GM12878 (cell line): ENCODE data around the gene BCR. TPM values are rescaled to one million over a fixed set of nuclear protein-coding genes. Genes with fewer than 3 reads are reported as not detected.

Experiments
- ATAC-seq: fragments of 200-7000 bp; cut with Tn5 transposase; 3 replicates; pipeline ENCODE4 v1.9.1; 2020; ENCODE audit warnings: mild to moderate bottlenecking, moderate library complexity
- BruUV-seq: library from RNA; stranded (reverse); fragments of 400-500 nt; replicated peaks from 2 replicates; lab custom pipeline; 2021; lab: Mats Ljungman, UMichigan
- CTCF ChIA-PET: fragments of 300-600 bp; sonication (Branson Sonifier 250); formaldehyde crosslinking; extraction: SDS; loops from one replicate; lab custom pipeline; 2021; ENCODE audit warnings: inconsistent platforms; lab: Yijun Ruan, JAX
- POLR2A ChIA-PET: fragments of 350-600 bp; formaldehyde crosslinking; extraction: SDS; loops from one replicate; lab custom pipeline; 2021; ENCODE audit warnings: inconsistent platforms; lab: Charles Lee
- RAD21 ChIA-PET: fragments of 300-600 bp; sonication (Branson Sonifier 250); formaldehyde crosslinking; loops from one replicate; lab custom pipeline; 2023; ENCODE audit warnings: antibody characterized with exemption; ENCODE audit not compliant: unreplicated experiment; lab: Charles Lee
- SMC1A ChIA-PET: fragments of 300-600 bp; sonication (Branson Sonifier 250); formaldehyde crosslinking; loops from one replicate; lab custom pipeline; 2023; ENCODE audit not compliant: unreplicated experiment, uncharacterized antibody; lab: Charles Lee
- DNase-seq: peaks from one replicate; pipeline ENCODE4 v3.0.0-alpha.2; 2011; ENCODE audit warnings: low read depth, low spot score
- FAIRE-seq: peaks from 3 replicates; lab custom pipeline; 2011; peaks lifted over from hg19 to GRCh38; lab: Jason Lieb, UNC
- H2AFZ ChIP-seq: 2 replicates; pipeline ENCODE4 v1.6.0; 2011; ENCODE audit warnings: low read depth, low read length, control low read depth; ENCODE audit not compliant: control insufficient read depth
- H3K27ac ChIP-seq: 2 replicates; pipeline ENCODE4 v1.5.1; 2011; ENCODE audit warnings: control low read depth; ENCODE audit not compliant: control insufficient read depth, insufficient read depth
- H3K27me3 ChIP-seq, 2 experiments: replicated peaks in 1 of 2; 2 replicates each; pipeline versions ENCODE4 v1.6.0 to v1.6.1; 2011; ENCODE audit warnings: low read length in 1 of 2; ENCODE audit not compliant: control insufficient read depth in 2 of 2, insufficient read depth in 2 of 2
- H3K36me3 ChIP-seq, 2 experiments: 2 replicates each; pipeline ENCODE4 v1.5.1; 2011; ENCODE audit warnings: low read length in 1 of 2; ENCODE audit not compliant: control insufficient read depth in 2 of 2, insufficient read depth in 2 of 2
- H3K4me1 ChIP-seq: 2 replicates; pipeline ENCODE4 v1.6.1; 2011; ENCODE audit warnings: mild to moderate bottlenecking, low read length, moderate library complexity, mixed read lengths; ENCODE audit not compliant: control insufficient read depth, insufficient read depth
- H3K4me2 ChIP-seq: 2 replicates; pipeline ENCODE4 v1.6.0; 2011; ENCODE audit warnings: control low read depth; ENCODE audit not compliant: control insufficient read depth, insufficient read depth
- H3K4me3 ChIP-seq: fragments of 200-600 bp; sonication (generic); 2 replicates; pipeline ENCODE4 v1.5.1; 2016
- H3K79me2 ChIP-seq: 2 replicates; pipeline ENCODE4 v1.6.0; 2011; ENCODE audit warnings: low read length; ENCODE audit not compliant: control insufficient read depth, insufficient read depth
- H3K9ac ChIP-seq: 2 replicates; pipeline ENCODE4 v1.8.0; 2011; ENCODE audit warnings: low read length, control low read depth, mixed read lengths; ENCODE audit not compliant: control insufficient read depth, insufficient read depth
- H3K9me3 ChIP-seq: replicated peaks from 3 replicates; pipeline ENCODE4 v1.5.1; 2011; ENCODE audit warnings: mild to moderate bottlenecking, low read length; ENCODE audit not compliant: control insufficient read depth, insufficient read depth
- H4K20me1 ChIP-seq: 2 replicates; pipeline ENCODE4 v1.6.0; 2011; ENCODE audit not compliant: control insufficient read depth, insufficient read depth
- BCLAF1 ChIP-seq: fragments of 450-650 bp; IDR thresholded peaks from 2 replicates; pipeline ENCODE4 v1.6.1; 2017; ENCODE audit warnings: antibody characterized with exemption, mild to moderate bottlenecking, moderate library complexity
- E2F4 ChIP-seq: IDR thresholded peaks from 2 replicates; pipeline ENCODE4 v1.6.1; 2012; ENCODE audit warnings: low read depth, low read length, improper control_type of control experiment
- HSF1 ChIP-seq: fragments of 150-350 bp; IDR thresholded peaks from 2 replicates; pipeline ENCODE4 v1.6.1; 2014; ENCODE audit warnings: mild to moderate bottlenecking, low read depth, low read length
- MEF2B ChIP-seq: fragments of 450-650 bp; IDR thresholded peaks from 2 replicates; pipeline ENCODE4 v1.6.1; 2018; ENCODE audit warnings: mild to moderate bottlenecking, moderate library complexity; ENCODE audit not compliant: partially characterized antibody, poor library complexity, severe bottlenecking
- MTA2 ChIP-seq: fragments of 450-650 bp; IDR thresholded peaks from 2 replicates; pipeline ENCODE4 v1.6.1; 2016; ENCODE audit warnings: low read depth, mild to moderate bottlenecking, moderate library complexity
- PML ChIP-seq: IDR thresholded peaks from 2 replicates; pipeline ENCODE4 v1.6.1; 2012; ENCODE audit warnings: low read length, inconsistent platforms
- WGBS: methylation state at CpG from one replicate; pipeline ENCODE4 v1.1.6; 2016; ENCODE audit warnings: low lambda C conversion rate; ENCODE audit not compliant: insufficient replicate concordance, insufficient coverage; ENCODE audit errors: missing lambda C conversion rate; 5-methylcytosine and 5-hydroxymethylcytosine counted together
- in situ Hi-C: fragments of 300-500 bp; cut with MboI; formaldehyde crosslinking; loops from 9 replicates; pipeline ENCODE4 v1.14.3; 2018; ENCODE audit warnings: mixed read lengths
- intact Hi-C: fragments of 100-400 bp; cut with micrococcal nuclease; formaldehyde crosslinking; loops from one replicate; pipeline ENCODE4 v1.14.2; 2022; ENCODE audit not compliant: unreplicated experiment
- polyA plus RNA-seq, 11 experiments: library from polyadenylated mRNA; depleted of rRNA in 4 of 11; unstranded in 6 of 11; stranded (reverse) in 5 of 11; fragments of >200 nt; fragmentation: Nextera tagmentation in 4 of 11; fragmentation: Illumina TruSeq in 1 of 11; extraction: Ambion mirVana in 4 of 11; extraction: Trizol in 1 of 11; gene quantifications; 1 replicate in 1 of 11; 2 replicates in 10 of 11; pipeline versions ENCODE4 v1.2.1 to v1.2.3, GENCODE V29; 2011 to 2016; ENCODE audit warnings: inconsistent platforms in 2 of 11, missing spikeins in 2 of 11, low read depth in 1 of 11
- total RNA-seq, 4 experiments: library from RNA; depleted of rRNA in 3 of 4; stranded (reverse); fragments of >200 nt in 3 of 4; fragmentation: Illumina TruSeq in 1 of 4; extraction: Trizol in 1 of 4; gene quantifications; 2 replicates each; pipeline versions ENCODE4 v1.2.1 to v1.2.3, GENCODE V29; 2013 to 2021
- TF ChIP-seq, protein P1 (sequence below): IDR thresholded peaks from 2 replicates; pipeline ENCODE4 v1.6.1; 2012; ENCODE audit warnings: low read depth, low read length, improper control_type of control experiment

The BCR gene
- total and polyA plus RNA-seq, 10 of the 15 experiments (the other 5 are each of a cell fraction or from before 2014, with no cell fraction given) = 1.7 to 64.7 (median 18.4) TPM

GRCh38 chr22:23230348-23231068, 50.2 kb downstream of the BCR start:
- Histone ChIP-seq H3K27me3 (no peaks in the 10 kb centered on the region), H3K27ac (no peak overlapping the region), H3K79me2 (peaks cover 10% of the 10 kb centered on the region), H3K4me1 (peaks cover 6% of the 10 kb centered on the region; the same call in 1 of the 2 replicates), H3K4me2 (no peak overlapping the region), H3K36me3 (peaks cover 0 to 3% of the 10 kb centered on the region in 2 experiments; a peak in 2 of 4 replicates), H3K4me3 (no peak overlapping the region), H2AFZ (no peak overlapping the region), H4K20me1 (no peaks in the 10 kb centered on the region), H3K9ac (no peak overlapping the region), H3K9me3 (peaks cover 11% of the 10 kb centered on the region)
- 94% methylated on average over 10 of the region's 10 CpGs for whole genome bisulfite sequencing
- in situ Hi-C loops (no loop called here), intact Hi-C loops (no loop called here)
- DNase-seq (no peak), ATAC-seq (no peak), FAIRE-seq (no peak)
- SMC1A ChIA-PET = interaction anchor here (0.9 kb wide), 1 partner anchor 20 kb away, joined by 3 read pairs; no protein-coding TSS in a partner anchor
- no TSS peak for BruUV-seq
- CTCF ChIA-PET = interaction anchor here (0.9 kb wide), 1 partner anchor 12 kb away, joined by 4 read pairs; no protein-coding TSS in a partner anchor
- TF ChIP-seq HSF1 = no peak
- no peak for TF ChIP-seq BCLAF1
- TF ChIP-seq MEF2B = no peak
- no peak for TF ChIP-seq E2F4
- no peak for TF ChIP-seq PML
- TF ChIP-seq, protein P1, sequence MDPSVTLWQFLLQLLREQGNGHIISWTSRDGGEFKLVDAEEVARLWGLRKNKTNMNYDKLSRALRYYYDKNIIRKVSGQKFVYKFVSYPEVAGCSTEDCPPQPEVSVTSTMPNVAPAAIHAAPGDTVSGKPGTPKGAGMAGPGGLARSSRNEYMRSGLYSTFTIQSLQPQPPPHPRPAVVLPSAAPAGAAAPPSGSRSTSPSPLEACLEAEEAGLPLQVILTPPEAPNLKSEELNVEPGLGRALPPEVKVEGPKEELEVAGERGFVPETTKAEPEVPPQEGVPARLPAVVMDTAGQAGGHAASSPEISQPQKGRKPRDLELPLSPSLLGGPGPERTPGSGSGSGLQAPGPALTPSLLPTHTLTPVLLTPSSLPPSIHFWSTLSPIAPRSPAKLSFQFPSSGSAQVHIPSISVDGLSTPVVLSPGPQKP = no peak
- no peak for TF ChIP-seq MTA2
- POLR2A ChIA-PET = no interaction called here
- RAD21 ChIA-PET = no interaction called here
